ENCODE data around the gene VEGFA.

Gene VEGFA

GRCh38 chr6:43806758-43807227, 36.8 kb downstream of the VEGFA start:
- Histone ChIP-seq H3K79me2 (ENCODE audit: control insufficient read depth, insufficient read depth, low read length, unreplicated experiment) (no peaks in the 10 kb centered on the region), H3K27ac (ENCODE audit: low read depth, low read length) (no peak overlapping the region), H3K4me3 (ENCODE audit: low read depth, low read length) (no peak overlapping the region), H3K36me3 (ENCODE audit: insufficient read depth, low read length) (no peaks in the 10 kb centered on the region), H3K27me3 (ENCODE audit: insufficient read depth, low read length) (no peaks in the 10 kb centered on the region), H2AFZ (ENCODE audit: low read length, unreplicated experiment) (no peak overlapping the region), H3K4me1 (ENCODE audit: control insufficient read depth, insufficient read depth, low read length, unreplicated experiment) (peaks cover 15% of the 10 kb centered on the region)

GRCh38 chr6:43807228-43808061, 37.4 kb downstream of the VEGFA start:
- H3K4me3 ChIP-seq (ENCODE audit: low read depth, low read length): no peak overlapping the region
- H3K79me2 ChIP-seq (ENCODE audit: control insufficient read depth, insufficient read depth, low read length, unreplicated experiment): no peaks in the 10 kb centered on the region
- no peaks in the 10 kb centered on the region for H3K36me3 ChIP-seq (ENCODE audit: insufficient read depth, low read length)
- no peaks in the 10 kb centered on the region for H3K27me3 ChIP-seq (ENCODE audit: insufficient read depth, low read length)
- no peak overlapping the region for H3K27ac ChIP-seq (ENCODE audit: low read depth, low read length)
- H3K4me1 ChIP-seq (ENCODE audit: control insufficient read depth, insufficient read depth, low read length, unreplicated experiment): peaks cover 15% of the 10 kb centered on the region
- H2AFZ ChIP-seq (ENCODE audit: low read length, unreplicated experiment): no peak overlapping the region

GRCh38 chr6:43808412-43808811, 38.4 kb downstream of the VEGFA start:
- H2AFZ ChIP-seq (ENCODE audit: low read length, unreplicated experiment): no peak overlapping the region
- H3K79me2 ChIP-seq (ENCODE audit: control insufficient read depth, insufficient read depth, low read length, unreplicated experiment): no peaks in the 10 kb centered on the region
- no peaks in the 10 kb centered on the region for H3K27me3 ChIP-seq (ENCODE audit: insufficient read depth, low read length)
- peaks cover 10% of the 10 kb centered on the region for H3K4me1 ChIP-seq (ENCODE audit: control insufficient read depth, insufficient read depth, low read length, unreplicated experiment)
- no peak overlapping the region for H3K27ac ChIP-seq (ENCODE audit: low read depth, low read length)
- H3K36me3 ChIP-seq (ENCODE audit: insufficient read depth, low read length): no peaks in the 10 kb centered on the region
- no peak overlapping the region for H3K4me3 ChIP-seq (ENCODE audit: low read depth, low read length)

GRCh38 chr6:43809417-43810305, 39.6 kb downstream of the VEGFA start:
- Histone ChIP-seq H2AFZ (ENCODE audit: low read length, unreplicated experiment) (no peak overlapping the region), H3K27ac (ENCODE audit: low read depth, low read length) (no peak overlapping the region), H3K79me2 (ENCODE audit: control insufficient read depth, insufficient read depth, low read length, unreplicated experiment) (no peaks in the 10 kb centered on the region), H3K4me1 (ENCODE audit: control insufficient read depth, insufficient read depth, low read length, unreplicated experiment) (no peaks in the 10 kb centered on the region), H3K4me3 (ENCODE audit: low read depth, low read length) (no peak overlapping the region), H3K36me3 (ENCODE audit: insufficient read depth, low read length) (no peaks in the 10 kb centered on the region), H3K27me3 (ENCODE audit: insufficient read depth, low read length) (no peaks in the 10 kb centered on the region)

- Histone ChIP-seq H3K36me3 (ENCODE audit: insufficient read depth, low read length) (no peaks in the 10 kb centered on the region), H3K27me3 (ENCODE audit: insufficient read depth, low read length) (no peaks in the 10 kb centered on the region), H3K27ac (ENCODE audit: low read depth, low read length) (no peak overlapping the region), H3K4me3 (ENCODE audit: low read depth, low read length) (no peak overlapping the region), H2AFZ (ENCODE audit: low read length, unreplicated experiment) (no peak overlapping the region), H3K4me1 (ENCODE audit: control insufficient read depth, insufficient read depth, low read length, unreplicated experiment) (no peaks in the 10 kb centered on the region), H3K79me2 (ENCODE audit: control insufficient read depth, insufficient read depth, low read length, unreplicated experiment) (no peaks in the 10 kb centered on the region)
Observed at GRCh38 chr6:43810965-43811732, 41.1 kb downstream of the VEGFA start.

- Histone ChIP-seq H3K79me2 (ENCODE audit: control insufficient read depth, insufficient read depth, low read length, unreplicated experiment) (no peaks in the 10 kb centered on the region), H3K36me3 (ENCODE audit: insufficient read depth, low read length) (no peaks in the 10 kb centered on the region), H3K27ac (ENCODE audit: low read depth, low read length) (no peak overlapping the region), H3K4me3 (ENCODE audit: low read depth, low read length) (no peak overlapping the region), H3K27me3 (ENCODE audit: insufficient read depth, low read length) (no peaks in the 10 kb centered on the region), H3K4me1 (ENCODE audit: control insufficient read depth, insufficient read depth, low read length, unreplicated experiment) (no peaks in the 10 kb centered on the region), H2AFZ (ENCODE audit: low read length, unreplicated experiment) (no peak overlapping the region)
Observed at GRCh38 chr6:43811733-43812099, 41.7 kb downstream of the VEGFA start.

- Histone ChIP-seq H3K4me1 (ENCODE audit: control insufficient read depth, insufficient read depth, low read length, unreplicated experiment) (no peaks in the 10 kb centered on the region), H3K27me3 (ENCODE audit: insufficient read depth, low read length) (no peaks in the 10 kb centered on the region), H3K36me3 (ENCODE audit: insufficient read depth, low read length) (no peaks in the 10 kb centered on the region)
Observed at GRCh38 chr6:43812850-43813578, 43.0 kb downstream of the VEGFA start.

GRCh38 chr6:43814111-43814510, 44.1 kb downstream of the VEGFA start:
- Histone ChIP-seq H3K27ac (ENCODE audit: low read depth, low read length) (no peak overlapping the region), H3K4me3 (ENCODE audit: low read depth, low read length) (no peak overlapping the region), H3K36me3 (ENCODE audit: insufficient read depth, low read length) (no peaks in the 10 kb centered on the region), H3K79me2 (ENCODE audit: control insufficient read depth, insufficient read depth, low read length, unreplicated experiment) (no peaks in the 10 kb centered on the region), H2AFZ (ENCODE audit: low read length, unreplicated experiment) (no peak overlapping the region), H3K27me3 (ENCODE audit: insufficient read depth, low read length) (no peaks in the 10 kb centered on the region), H3K4me1 (ENCODE audit: control insufficient read depth, insufficient read depth, low read length, unreplicated experiment) (no peaks in the 10 kb centered on the region)

More at GRCh38 chr6:43812850-43813578, 43.0 kb downstream of the VEGFA start:
- H2AFZ ChIP-seq (ENCODE audit: low read length, unreplicated experiment): no peak overlapping the region
- H3K79me2 ChIP-seq (ENCODE audit: control insufficient read depth, insufficient read depth, low read length, unreplicated experiment): no peaks in the 10 kb centered on the region
- no peak overlapping the region for H3K27ac ChIP-seq (ENCODE audit: low read depth, low read length)
- H3K4me3 ChIP-seq (ENCODE audit: low read depth, low read length): no peak overlapping the region

- Histone ChIP-seq H3K27ac (ENCODE audit: low read depth, low read length) (no peak overlapping the region), H3K79me2 (ENCODE audit: control insufficient read depth, insufficient read depth, low read length, unreplicated experiment) (no peaks in the 10 kb centered on the region), H3K4me3 (ENCODE audit: low read depth, low read length) (no peak overlapping the region), H3K36me3 (ENCODE audit: insufficient read depth, low read length) (no peaks in the 10 kb centered on the region), H3K27me3 (ENCODE audit: insufficient read depth, low read length) (no peaks in the 10 kb centered on the region), H2AFZ (ENCODE audit: low read length, unreplicated experiment) (no peak overlapping the region), H3K4me1 (ENCODE audit: control insufficient read depth, insufficient read depth, low read length, unreplicated experiment) (no peaks in the 10 kb centered on the region)
Observed at GRCh38 chr6:43814865-43815264, 44.9 kb downstream of the VEGFA start.

GRCh38 chr6:43817192-43817591, 47.2 kb downstream of the VEGFA start:
- H3K27me3 ChIP-seq (ENCODE audit: insufficient read depth, low read length): peaks cover 6% of the 10 kb centered on the region; the same call in 1 of the 2 replicates
- H3K79me2 ChIP-seq (ENCODE audit: control insufficient read depth, insufficient read depth, low read length, unreplicated experiment): no peaks in the 10 kb centered on the region
- H2AFZ ChIP-seq (ENCODE audit: low read length, unreplicated experiment): no peak overlapping the region
- H3K4me1 ChIP-seq (ENCODE audit: control insufficient read depth, insufficient read depth, low read length, unreplicated experiment): no peaks in the 10 kb centered on the region
- no peak overlapping the region for H3K4me3 ChIP-seq (ENCODE audit: low read depth, low read length)
- no peaks in the 10 kb centered on the region for H3K36me3 ChIP-seq (ENCODE audit: insufficient read depth, low read length)
- no peak overlapping the region for H3K27ac ChIP-seq (ENCODE audit: low read depth, low read length)

Measured in ACC112 (cell line).